ENCODE measurements around the gene GTF3C5.
"Not testable (repeated sequence)": the region's sequence is repeated elsewhere in the genome, so short reads cannot be mapped to it uniquely, and the experiment has no call there.

GTF3C5 gene

GRCh38 chr9:133037775-133038515, 7.1 kb downstream of the GTF3C5 start:
- Histone ChIP-seq H3K27ac (ENCODE audit: low read depth, low read length) (no peak overlapping the region), H3K4me3 (ENCODE audit: low read length) (no peak overlapping the region), H3K27me3 (ENCODE audit: insufficient read depth, low read length) (no peaks in the 10 kb centered on the region), H3K9me3 (ENCODE audit: insufficient read depth, low read depth, low read length) (no peaks in the 10 kb centered on the region), H3K36me3 (ENCODE audit: insufficient read depth, low read length) (peaks cover 32% of the 10 kb centered on the region), H3K4me1 (ENCODE audit: insufficient read depth, low read length) (no peaks in the 10 kb centered on the region), H3K9ac (ENCODE audit: low read depth, low read length) (no peak overlapping the region)
- 96% methylated on average over 25 of the region's 25 CpGs for WGBS

GRCh38 chr9:133040892-133041479, 10.2 kb downstream of the GTF3C5 start:
- H3K27ac ChIP-seq (ENCODE audit: low read depth, low read length); H3K4me3 ChIP-seq (ENCODE audit: low read length); H3K9me3 ChIP-seq (ENCODE audit: insufficient read depth, low read depth, low read length); H3K27me3 ChIP-seq (ENCODE audit: insufficient read depth, low read length); H3K4me1 ChIP-seq (ENCODE audit: insufficient read depth, low read length); H3K9ac ChIP-seq (ENCODE audit: low read depth, low read length): not testable (repeated sequence)
- H3K36me3 ChIP-seq (ENCODE audit: insufficient read depth, low read length) = peaks cover 49% of the 10 kb centered on the region
- 88% methylated on average over 11 of the region's 12 CpGs for WGBS

- Histone ChIP-seq H3K9me3 (ENCODE audit: insufficient read depth, low read depth, low read length) (no peaks in the 10 kb centered on the region), H3K9ac (ENCODE audit: low read depth, low read length) (no peak overlapping the region), H3K27ac (ENCODE audit: low read depth, low read length) (no peak overlapping the region), H3K27me3 (ENCODE audit: insufficient read depth, low read length) (no peaks in the 10 kb centered on the region), H3K4me3 (ENCODE audit: low read length) (no peak overlapping the region), H3K4me1 (ENCODE audit: insufficient read depth, low read length) (no peaks in the 10 kb centered on the region), H3K36me3 (ENCODE audit: insufficient read depth, low read length) (peaks cover 59% of the 10 kb centered on the region)
- WGBS = 96% methylated on average over 9 of the region's 9 CpGs
These were observed 11.2 kb downstream of the GTF3C5 start for GRCh38 chr9:133041958-133042357.

- Histone ChIP-seq H3K27me3 (ENCODE audit: insufficient read depth, low read length) (no peaks in the 10 kb centered on the region), H3K4me3 (ENCODE audit: low read length) (no peak overlapping the region), H3K4me1 (ENCODE audit: insufficient read depth, low read length) (no peaks in the 10 kb centered on the region), H3K9me3 (ENCODE audit: insufficient read depth, low read depth, low read length) (no peaks in the 10 kb centered on the region), H3K36me3 (ENCODE audit: insufficient read depth, low read length) (peaks cover 58% of the 10 kb centered on the region), H3K9ac (ENCODE audit: low read depth, low read length) (no peak overlapping the region), H3K27ac (ENCODE audit: low read depth, low read length) (no peak overlapping the region)
- WGBS = 95% methylated on average over 8 of the region's 8 CpGs
These were observed 11.9 kb downstream of the GTF3C5 start for GRCh38 chr9:133042676-133043075.

- no peaks in the 10 kb centered on the region for H3K9me3 ChIP-seq (ENCODE audit: insufficient read depth, low read depth, low read length)
- H3K4me3 ChIP-seq (ENCODE audit: low read length) = no peak overlapping the region
- H3K36me3 ChIP-seq (ENCODE audit: insufficient read depth, low read length) = peaks cover 58% of the 10 kb centered on the region
- H3K4me1 ChIP-seq (ENCODE audit: insufficient read depth, low read length) = no peaks in the 10 kb centered on the region
- no peak overlapping the region for H3K9ac ChIP-seq (ENCODE audit: low read depth, low read length)
- no peak overlapping the region for H3K27ac ChIP-seq (ENCODE audit: low read depth, low read length)
- H3K27me3 ChIP-seq (ENCODE audit: insufficient read depth, low read length) = no peaks in the 10 kb centered on the region
- 97% methylated on average over 16 of the region's 16 CpGs for WGBS
These were observed 12.7 kb downstream of the GTF3C5 start for GRCh38 chr9:133043449-133044035.

GRCh38 chr9:133044125-133044524, 13.3 kb downstream of the GTF3C5 start:
- no peak overlapping the region for H3K4me3 ChIP-seq (ENCODE audit: low read length)
- H3K36me3 ChIP-seq (ENCODE audit: insufficient read depth, low read length) = peaks cover 63% of the 10 kb centered on the region
- H3K9ac ChIP-seq (ENCODE audit: low read depth, low read length) = no peak overlapping the region
- 94% methylated on average over 6 of the region's 6 CpGs for WGBS
- H3K27ac ChIP-seq (ENCODE audit: low read depth, low read length) = no peak overlapping the region
- H3K27me3 ChIP-seq (ENCODE audit: insufficient read depth, low read length) = no peaks in the 10 kb centered on the region
- no peaks in the 10 kb centered on the region for H3K9me3 ChIP-seq (ENCODE audit: insufficient read depth, low read depth, low read length)
- no peaks in the 10 kb centered on the region for H3K4me1 ChIP-seq (ENCODE audit: insufficient read depth, low read length)

GRCh38 chr9:133044661-133045060, 13.9 kb downstream of the GTF3C5 start:
- H3K27me3 ChIP-seq (ENCODE audit: insufficient read depth, low read length) = no peaks in the 10 kb centered on the region
- H3K36me3 ChIP-seq (ENCODE audit: insufficient read depth, low read length) = peaks cover 69% of the 10 kb centered on the region
- H3K4me1 ChIP-seq (ENCODE audit: insufficient read depth, low read length) = no peaks in the 10 kb centered on the region
- H3K4me3 ChIP-seq (ENCODE audit: low read length) = no peak overlapping the region
- no peak overlapping the region for H3K9ac ChIP-seq (ENCODE audit: low read depth, low read length)
- 91% methylated on average over 11 of the region's 11 CpGs for WGBS
- no peaks in the 10 kb centered on the region for H3K9me3 ChIP-seq (ENCODE audit: insufficient read depth, low read depth, low read length)
- no peak overlapping the region for H3K27ac ChIP-seq (ENCODE audit: low read depth, low read length)

GRCh38 chr9:133045132-133045531, 14.3 kb downstream of the GTF3C5 start:
- Histone ChIP-seq H3K9me3 (ENCODE audit: insufficient read depth, low read depth, low read length) (no peaks in the 10 kb centered on the region), H3K4me3 (ENCODE audit: low read length) (no peak overlapping the region), H3K36me3 (ENCODE audit: insufficient read depth, low read length) (peaks cover 73% of the 10 kb centered on the region), H3K27me3 (ENCODE audit: insufficient read depth, low read length) (no peaks in the 10 kb centered on the region), H3K9ac (ENCODE audit: low read depth, low read length) (no peak overlapping the region), H3K4me1 (ENCODE audit: insufficient read depth, low read length) (no peaks in the 10 kb centered on the region), H3K27ac (ENCODE audit: low read depth, low read length) (no peak overlapping the region)
- 95% methylated on average over 15 of the region's 15 CpGs for WGBS

GRCh38 chr9:133046196-133046899, 15.6 kb downstream of the GTF3C5 start:
- Histone ChIP-seq H3K27ac (ENCODE audit: low read depth, low read length) (no peak overlapping the region), H3K4me3 (ENCODE audit: low read length) (no peak overlapping the region), H3K4me1 (ENCODE audit: insufficient read depth, low read length) (no peaks in the 10 kb centered on the region), H3K27me3 (ENCODE audit: insufficient read depth, low read length) (no peaks in the 10 kb centered on the region), H3K36me3 (ENCODE audit: insufficient read depth, low read length) (peaks cover 84% of the 10 kb centered on the region), H3K9ac (ENCODE audit: low read depth, low read length) (no peak overlapping the region), H3K9me3 (ENCODE audit: insufficient read depth, low read depth, low read length) (no peaks in the 10 kb centered on the region)
- 94% methylated on average over 9 of the region's 9 CpGs for WGBS

GRCh38 chr9:133046900-133047295, 16.1 kb downstream of the GTF3C5 start:
- peaks cover 86% of the 10 kb centered on the region for H3K36me3 ChIP-seq (ENCODE audit: insufficient read depth, low read length)

GRCh38 chr9:133048595-133048994, 17.8 kb downstream of the GTF3C5 start:
- H3K27ac ChIP-seq (ENCODE audit: low read depth, low read length) = no peak overlapping the region
- H3K4me3 ChIP-seq (ENCODE audit: low read length) = no peak overlapping the region
- no peaks in the 10 kb centered on the region for H3K4me1 ChIP-seq (ENCODE audit: insufficient read depth, low read length)
- H3K9me3 ChIP-seq (ENCODE audit: insufficient read depth, low read depth, low read length) = no peaks in the 10 kb centered on the region
- WGBS = 81% methylated on average over 5 of the region's 5 CpGs
- H3K27me3 ChIP-seq (ENCODE audit: insufficient read depth, low read length) = no peaks in the 10 kb centered on the region
- peaks cover 83% of the 10 kb centered on the region for H3K36me3 ChIP-seq (ENCODE audit: insufficient read depth, low read length)
- no peak overlapping the region for H3K9ac ChIP-seq (ENCODE audit: low read depth, low read length)

More at GRCh38 chr9:133046900-133047295, 16.1 kb downstream of the GTF3C5 start:
- no peak overlapping the region for H3K4me3 ChIP-seq (ENCODE audit: low read length)
- H3K9me3 ChIP-seq (ENCODE audit: insufficient read depth, low read depth, low read length) = no peaks in the 10 kb centered on the region
- WGBS = 93% methylated on average over 7 of the region's 7 CpGs
- no peak overlapping the region for H3K9ac ChIP-seq (ENCODE audit: low read depth, low read length)
- no peak overlapping the region for H3K27ac ChIP-seq (ENCODE audit: low read depth, low read length)
- H3K27me3 ChIP-seq (ENCODE audit: insufficient read depth, low read length) = no peaks in the 10 kb centered on the region
- H3K4me1 ChIP-seq (ENCODE audit: insufficient read depth, low read length) = no peaks in the 10 kb centered on the region
